ENCODE measurements around the gene ZMYND15. TPM values are rescaled to one million over a fixed set of nuclear protein-coding genes. Genes with fewer than 3 reads are reported as not detected.

ZMYND15 gene
- total RNA-seq, 4 donors from 2014 or later, result 0.31 to 1.2 (median 0.67) TPM; not detected in 1

DNA sequence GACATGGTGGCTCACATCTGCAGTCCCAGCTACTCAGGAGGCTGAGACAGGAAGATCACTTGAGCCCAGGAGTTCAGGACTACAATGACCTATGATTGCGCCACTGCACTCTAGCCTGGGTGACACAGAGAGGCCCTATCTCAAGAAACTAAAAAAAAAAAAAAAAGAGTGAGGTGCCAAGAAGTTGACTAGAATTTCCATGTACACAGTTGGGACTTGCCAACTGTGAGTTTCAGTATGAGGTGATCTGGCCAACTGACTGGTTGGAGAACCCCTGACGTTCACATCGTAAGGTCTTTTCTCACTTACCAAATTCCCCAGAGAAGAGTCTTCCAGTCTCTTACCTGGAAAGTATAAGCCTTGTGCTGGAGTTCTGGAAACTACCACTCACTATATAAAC is 11.5 kb upstream of the ZMYND15 start:
- H3K36me3 ChIP-seq, result peaks cover 0 to 3% of the 10 kb centered on the region in 2 donors
- 33 to 40% methylated on average over 2 of the region's 3 CpGs for WGBS, 2 donors (ENCODE audit: low coverage in 1 of 2)
- TF ChIP-seq POLR2A (IDR thresholded peaks at IDR 0.05) (no peak), CTCF (IDR thresholded peaks at IDR 0.05) (no peak), EP300 (IDR thresholded peaks at IDR 0.05) (no peak), POLR2AphosphoS5 (IDR thresholded peaks at IDR 0.05) (no peak)
- no peak overlapping the region for H3K4me3 ChIP-seq
- no peaks in the 10 kb centered on the region for H3K27me3 ChIP-seq
- no peak for ATAC-seq
- no peaks in the 10 kb centered on the region for H3K9me3 ChIP-seq
- H3K27ac ChIP-seq, result no peak overlapping the region
- peaks cover 0 to 23% (median 0%) of the 10 kb centered on the region in 3 donors for H3K4me1 ChIP-seq

DNA sequence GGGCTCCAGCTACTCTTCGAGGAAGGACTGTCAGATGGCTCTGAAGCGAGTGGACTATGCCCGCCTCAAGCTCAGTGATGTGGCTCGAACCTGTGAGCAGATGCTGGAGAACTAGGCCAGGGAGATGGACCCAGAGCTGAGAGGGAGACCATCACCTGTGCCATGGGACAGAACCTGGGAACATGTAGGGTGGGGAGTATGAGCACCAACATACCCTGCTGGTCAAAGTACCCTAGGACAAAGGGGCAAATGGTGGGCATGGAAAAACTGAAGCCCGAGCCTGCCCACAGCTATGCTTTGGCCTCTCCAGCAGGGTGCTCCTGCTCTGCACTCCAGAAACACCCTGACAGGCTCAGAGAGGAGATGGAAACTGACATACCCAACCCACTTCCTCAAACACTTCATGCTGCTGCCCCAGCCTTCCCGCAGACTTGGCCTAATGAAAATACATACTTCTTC is 6.5 kb upstream of the ZMYND15 start:
- Histone ChIP-seq H3K4me3 (no peak overlapping the region), H3K27ac (peak overlapping the region in 1 of 4 donors; percentile 56)

DNA sequence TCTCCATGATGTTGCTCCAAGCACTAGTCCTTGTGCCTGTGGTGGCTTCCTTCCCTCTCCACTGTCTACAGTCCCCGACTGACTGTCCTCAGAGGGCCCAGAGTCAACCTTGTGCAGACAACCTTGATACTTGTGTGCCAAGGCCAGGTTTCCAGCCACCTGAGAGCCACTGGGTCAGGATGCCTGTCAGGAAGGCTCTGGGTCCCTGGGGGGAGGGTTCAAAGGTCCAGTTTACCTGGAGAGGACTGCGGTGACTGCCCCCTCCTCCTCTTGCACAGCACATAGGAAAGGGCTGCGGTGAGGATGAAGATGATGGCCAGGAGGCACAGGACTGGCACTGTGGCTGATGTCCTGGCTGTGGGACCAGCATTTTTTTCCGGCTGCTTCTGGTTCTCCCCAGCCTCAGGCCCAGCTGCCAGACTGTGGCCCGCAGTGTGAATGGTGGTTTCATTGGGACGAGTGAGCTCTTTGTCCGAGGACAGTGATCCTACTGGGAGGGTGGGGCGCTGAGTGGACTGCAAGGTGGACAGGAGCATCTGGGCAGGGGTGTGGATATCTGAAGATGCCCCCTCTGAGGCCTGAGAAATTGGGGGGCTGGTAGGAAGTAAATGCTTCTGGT is 4.7 kb upstream of the ZMYND15 start:
- no peaks in the 10 kb centered on the region for H3K27me3 ChIP-seq
- H3K9me3 ChIP-seq, result no peaks in the 10 kb centered on the region
- no peak overlapping the region for H3K4me3 ChIP-seq
- WGBS, 2 donors (ENCODE audit: low coverage in 1 of 2), result 84% methylated on average over 5 of the region's 8 CpGs; no CpG with 5 or more reads in 1 of the 2 donors
- H3K36me3 ChIP-seq, result peaks cover 0 to 11% of the 10 kb centered on the region in 2 donors
- H3K27ac ChIP-seq, result no peak overlapping the region
- ATAC-seq, result no peak
- TF ChIP-seq EP300 (IDR thresholded peaks at IDR 0.05) (no peak), POLR2A (IDR thresholded peaks at IDR 0.05) (no peak), CTCF (IDR thresholded peaks at IDR 0.05) (no peak), POLR2AphosphoS5 (IDR thresholded peaks at IDR 0.05) (no peak)
- peaks cover 0 to 38% (median 2%) of the 10 kb centered on the region in 3 donors for H3K4me1 ChIP-seq

More for the DNA sequence above, 6.5 kb upstream of the ZMYND15 start:
- peaks cover 0 to 11% of the 10 kb centered on the region in 2 donors for H3K36me3 ChIP-seq
- no peak for ATAC-seq
- H3K27me3 ChIP-seq, result no peaks in the 10 kb centered on the region
- no peak for TF ChIP-seq POLR2A (IDR thresholded peaks at IDR 0.05)
- peak in 1 of 4 experiments; percentile 16 for TF ChIP-seq CTCF (IDR thresholded peaks at IDR 0.05)
- TF ChIP-seq EP300 (IDR thresholded peaks at IDR 0.05), result no peak
- TF ChIP-seq POLR2AphosphoS5 (IDR thresholded peaks at IDR 0.05), result no peak
- 61 to 69% methylated on average over 2 to 4 of the region's 6 CpGs for WGBS, 2 donors (ENCODE audit: low coverage in 1 of 2)
- no peaks in the 10 kb centered on the region for H3K9me3 ChIP-seq
- H3K4me1 ChIP-seq, result peaks cover 0 to 24% (median 0%) of the 10 kb centered on the region in 3 donors

DNA sequence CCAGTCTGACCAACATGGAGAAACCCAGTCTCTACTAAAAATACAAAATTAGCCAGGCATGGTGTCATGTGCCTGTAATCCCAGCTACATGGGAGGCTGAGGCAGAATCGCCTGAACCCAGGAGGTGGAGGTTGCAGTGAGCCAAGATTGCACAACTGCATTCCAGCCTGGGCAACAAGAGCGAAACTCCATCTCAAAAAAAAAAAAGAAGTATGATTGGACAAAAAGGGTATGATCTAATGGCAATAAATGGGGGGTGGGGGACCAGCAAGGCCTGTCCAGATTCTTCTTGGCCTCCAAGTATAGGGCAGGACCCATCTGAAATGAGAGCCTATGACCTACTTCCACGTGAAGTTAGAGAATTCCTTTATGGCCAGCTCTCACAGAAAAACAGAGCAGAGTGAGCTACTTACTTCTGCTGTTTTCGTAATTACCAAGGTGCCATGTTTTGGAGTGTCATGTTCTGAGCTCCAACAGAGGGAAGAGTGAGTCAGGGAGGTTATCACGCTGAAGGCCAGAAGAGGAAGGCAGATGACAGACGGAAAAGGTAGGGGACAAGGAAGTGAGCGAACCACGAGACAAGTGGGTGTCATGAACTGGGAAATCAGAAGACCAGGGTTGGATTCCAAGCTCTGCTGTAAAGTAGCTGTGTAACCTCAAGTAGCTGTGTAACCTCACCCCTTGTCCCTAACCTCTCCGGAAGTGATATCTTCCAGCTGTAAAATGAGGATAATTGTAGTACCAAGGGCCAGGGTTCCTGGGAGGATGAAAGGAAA is 3.6 kb upstream of the ZMYND15 start:
- H3K27ac ChIP-seq, result no peak overlapping the region
- TF ChIP-seq POLR2AphosphoS5 (IDR thresholded peaks at IDR 0.05), result no peak
- TF ChIP-seq EP300 (IDR thresholded peaks at IDR 0.05), result no peak
- no peak for TF ChIP-seq CTCF (IDR thresholded peaks at IDR 0.05)
- no peak for TF ChIP-seq POLR2A (IDR thresholded peaks at IDR 0.05)
- H3K4me1 ChIP-seq, result peaks cover 0 to 34% (median 2%) of the 10 kb centered on the region in 3 donors
- peaks cover 0 to 11% of the 10 kb centered on the region in 2 donors for H3K36me3 ChIP-seq
- 65 to 69% methylated on average over 6 to 9 of the region's 9 CpGs for WGBS, 2 donors (ENCODE audit: low coverage in 1 of 2)
- no peak overlapping the region for H3K4me3 ChIP-seq
- no peaks in the 10 kb centered on the region for H3K27me3 ChIP-seq
- no peak for ATAC-seq
- H3K9me3 ChIP-seq, result no peaks in the 10 kb centered on the region
